Ectodermal cell (in vitro differentiated cells): Measurements from ENCODE around the gene TAS2R5.
"Not testable (repeated sequence)": the region's sequence is repeated elsewhere in the genome, so short reads cannot be mapped to it uniquely, and the experiment has no call there.

Source experiments
- H3K27ac ChIP-seq: 2 replicates; pipeline ENCODE4 v1.7.0; 2013; ENCODE audit warnings: mild to moderate bottlenecking, low read depth, low read length; ENCODE audit not compliant: insufficient read depth, poor library complexity, severe bottlenecking
- H3K27me3 ChIP-seq: 2 replicates; pipeline ENCODE4 v1.7.0; 2013; ENCODE audit warnings: mild to moderate bottlenecking, low read length; ENCODE audit not compliant: insufficient read depth, control insufficient read depth, poor library complexity, severe bottlenecking
- H3K36me3 ChIP-seq: one replicate; pipeline ENCODE4 v1.7.0; 2013; ENCODE audit warnings: low read length; ENCODE audit not compliant: control insufficient read depth, insufficient read depth
- H3K4me1 ChIP-seq: one replicate; pipeline ENCODE4 v1.7.0; 2013; ENCODE audit warnings: low read length; ENCODE audit not compliant: control insufficient read depth, insufficient read depth
- H3K4me3 ChIP-seq: 2 replicates; pipeline ENCODE4 v1.7.0; 2013; ENCODE audit warnings: low read depth, low read length, control low read depth; ENCODE audit not compliant: insufficient read depth
- H3K9me3 ChIP-seq: 2 replicates; pipeline ENCODE4 v1.7.0; 2013; ENCODE audit warnings: mild to moderate bottlenecking, low read length, moderate library complexity; ENCODE audit not compliant: control insufficient read depth
- WGBS, 2 experiments: methylation state at CpG; one replicate each; pipeline ENCODE4 v1.1.7; 2013; ENCODE audit warnings: missing lambda C conversion rate in 2 of 2; 5-methylcytosine and 5-hydroxymethylcytosine counted together

Gene TAS2R5

DNA sequence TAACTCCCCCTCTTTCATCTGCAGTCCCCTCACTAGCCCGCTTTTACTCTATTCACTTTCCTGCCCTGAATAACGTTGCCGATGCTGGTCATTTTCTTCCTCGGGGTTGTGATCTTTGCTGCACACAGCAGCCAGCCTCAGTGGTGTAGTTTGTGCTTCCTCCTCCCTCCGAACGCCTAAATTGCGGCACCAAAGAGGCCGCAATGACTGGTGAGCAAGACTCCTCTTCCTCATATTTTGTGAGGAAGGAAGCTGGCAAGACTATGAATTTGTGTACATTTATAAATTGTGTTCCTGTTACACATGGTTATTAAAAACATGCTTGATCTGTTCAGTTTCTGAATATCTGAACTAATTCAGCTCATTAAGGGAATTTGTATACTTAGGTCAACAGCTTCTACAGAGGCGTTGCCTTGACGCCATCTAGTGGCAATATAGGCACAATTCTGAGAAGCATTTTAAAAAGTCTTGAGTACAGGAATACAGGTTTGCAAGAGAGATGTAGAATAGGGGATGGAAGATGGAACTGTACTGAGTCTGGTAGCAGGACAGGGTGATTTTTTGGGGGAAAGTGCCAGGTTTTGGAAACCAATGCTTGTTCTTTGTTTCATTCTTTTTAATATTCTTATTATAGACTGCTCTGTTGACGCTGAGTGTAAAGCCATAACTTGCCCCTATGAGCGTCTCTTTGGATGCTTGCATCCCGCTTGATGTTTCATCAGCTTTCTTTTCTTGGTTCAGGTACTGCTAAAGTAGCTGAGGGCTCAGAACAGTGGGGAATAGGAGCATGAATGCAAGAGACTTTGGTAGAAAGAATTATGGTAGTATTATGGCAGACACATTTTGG is 4.1 kb upstream of the TAS2R5 start:
- Histone ChIP-seq H3K4me1 (no peaks in the 10 kb centered on the region), H3K27ac (no peak overlapping the region), H3K36me3 (peaks cover 5% of the 10 kb centered on the region), H3K4me3 (no peak overlapping the region), H3K27me3 (no peaks in the 10 kb centered on the region), H3K9me3 (no peaks in the 10 kb centered on the region)
- WGBS, 2 experiments, result 84 to 85% methylated on average over 13 of the region's 13 CpGs

DNA sequence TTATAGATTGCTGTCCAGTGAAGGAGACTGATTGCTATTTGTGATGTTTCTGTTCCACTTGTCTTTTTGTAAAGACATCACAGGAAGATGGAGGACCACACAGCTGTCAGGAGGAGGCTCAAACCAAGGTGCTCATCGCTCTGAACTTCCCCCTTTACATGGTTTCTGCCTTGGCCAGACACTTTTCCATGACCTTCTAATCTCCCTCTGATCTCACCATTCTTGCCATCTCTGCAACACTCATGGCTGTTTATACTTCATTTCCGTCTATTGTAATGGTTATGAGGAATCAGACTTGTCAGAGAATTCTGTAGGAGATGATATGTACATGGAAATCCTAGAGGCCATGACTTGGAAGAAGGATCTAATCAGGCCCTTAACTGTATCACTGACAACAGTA is 1.7 kb upstream of the TAS2R5 start:
- Histone ChIP-seq H3K27me3 (no peaks in the 10 kb centered on the region), H3K27ac (no peak overlapping the region), H3K36me3 (peaks cover 5% of the 10 kb centered on the region), H3K4me3 (no peak overlapping the region), H3K9me3 (no peaks in the 10 kb centered on the region), H3K4me1 (no peaks in the 10 kb centered on the region)
- 94 to 95% methylated on average over 2 of the region's 2 CpGs for WGBS, 2 experiments

DNA sequence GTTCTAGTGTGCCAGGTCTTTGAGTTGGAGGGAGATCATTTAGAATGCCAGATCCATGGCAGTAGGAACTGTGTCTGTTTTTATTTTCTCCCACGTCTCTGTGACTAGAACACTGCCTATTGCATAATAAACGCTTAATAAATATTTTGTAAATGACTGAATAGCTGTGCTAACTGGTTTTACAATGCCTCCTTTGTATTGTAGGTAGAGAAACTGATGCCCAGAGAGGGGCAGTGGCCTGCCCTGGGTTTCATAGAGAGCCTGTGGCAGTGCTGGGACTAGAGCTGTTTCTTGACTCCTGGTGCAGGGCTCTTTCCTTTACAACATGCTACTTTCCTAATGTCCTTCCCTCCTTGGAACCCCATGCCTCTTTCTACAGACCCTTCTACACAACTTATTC is 2.5 kb downstream of the TAS2R5 start:
- WGBS, 2 experiments, result 91 to 100% methylated on average over 2 of the region's 2 CpGs
- Histone ChIP-seq H3K27me3 (no peaks in the 10 kb centered on the region), H3K4me1 (no peaks in the 10 kb centered on the region), H3K36me3 (peaks cover 2% of the 10 kb centered on the region), H3K9me3 (no peaks in the 10 kb centered on the region), H3K27ac (no peak overlapping the region), H3K4me3 (no peak overlapping the region)

DNA sequence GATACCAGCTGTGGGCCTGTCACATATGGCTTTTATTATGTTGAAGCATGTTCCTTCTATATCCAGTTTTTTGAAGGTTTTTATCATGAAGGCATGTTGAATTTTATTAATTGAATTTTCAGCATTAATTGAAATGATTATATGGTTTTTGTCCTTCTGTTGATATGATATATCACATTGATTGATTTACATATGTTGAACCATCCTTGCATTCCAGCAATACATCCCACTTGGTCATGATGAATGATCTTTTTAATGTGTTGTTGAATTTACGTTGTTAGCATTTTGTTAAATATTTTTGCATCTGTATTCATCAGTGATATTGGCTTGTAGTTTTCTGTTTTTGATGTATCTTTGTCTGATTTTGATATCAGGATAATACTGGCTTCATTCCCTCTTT is 30.1 kb downstream of the TAS2R5 start:
- Histone ChIP-seq H3K4me1 (no peaks in the 10 kb centered on the region), H3K27ac (no peak overlapping the region), H3K27me3 (no peaks in the 10 kb centered on the region), H3K36me3 (no peaks in the 10 kb centered on the region), H3K4me3 (no peak overlapping the region), H3K9me3 (no peaks in the 10 kb centered on the region)
- 92 to 95% methylated on average over 1 of the region's 1 CpG for WGBS, 2 experiments

DNA sequence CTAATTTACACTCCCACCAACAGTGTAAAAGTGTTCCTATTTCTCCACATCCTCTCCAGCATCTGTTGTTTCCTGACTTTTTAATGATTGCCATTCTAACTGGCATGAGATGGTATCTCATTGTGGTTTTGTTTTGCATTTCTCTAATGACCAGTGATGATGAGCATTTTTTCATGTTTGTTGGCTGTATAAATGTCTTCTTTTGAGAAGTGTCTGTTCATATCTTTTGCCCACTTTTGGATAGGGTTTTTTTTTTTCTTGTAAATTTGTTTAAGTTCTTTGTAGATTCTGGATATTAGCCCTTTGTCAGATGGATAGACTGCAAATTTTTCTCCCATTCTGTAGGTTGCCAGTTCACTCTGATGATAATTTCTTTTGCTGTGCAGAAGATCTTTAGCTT is 32.4 kb downstream of the TAS2R5 start:
- H3K36me3 ChIP-seq, H3K27me3 ChIP-seq, H3K9me3 ChIP-seq, H3K4me1 ChIP-seq, H3K27ac ChIP-seq, H3K4me3 ChIP-seq: not testable (repeated sequence)

DNA sequence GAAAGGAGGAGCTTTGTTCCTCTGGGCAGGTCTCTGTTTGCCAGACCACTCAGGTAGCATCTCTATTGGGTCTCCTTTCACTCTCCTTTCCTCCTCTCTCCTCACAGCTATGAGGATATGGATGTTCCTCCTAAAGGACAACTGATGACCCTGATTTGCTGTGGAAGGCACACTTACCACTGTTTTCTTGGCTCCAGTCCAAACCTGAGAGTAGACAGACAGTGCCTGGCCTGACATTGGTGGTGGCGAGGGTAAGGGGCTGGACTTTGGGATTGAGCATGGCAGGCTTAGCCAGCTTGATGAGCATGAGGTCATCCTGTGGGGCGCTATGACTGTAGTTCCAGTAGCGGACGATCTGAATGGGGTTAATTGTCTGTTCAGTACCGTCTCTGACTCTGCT is 47.7 kb downstream of the TAS2R5 start:
- Histone ChIP-seq H3K4me3 (no peak overlapping the region), H3K4me1 (no peaks in the 10 kb centered on the region), H3K9me3 (no peaks in the 10 kb centered on the region), H3K27ac (no peak overlapping the region), H3K36me3 (no peaks in the 10 kb centered on the region), H3K27me3 (no peaks in the 10 kb centered on the region)
- WGBS, 2 experiments, result 95% methylated on average over 4 to 5 of the region's 5 CpGs

DNA sequence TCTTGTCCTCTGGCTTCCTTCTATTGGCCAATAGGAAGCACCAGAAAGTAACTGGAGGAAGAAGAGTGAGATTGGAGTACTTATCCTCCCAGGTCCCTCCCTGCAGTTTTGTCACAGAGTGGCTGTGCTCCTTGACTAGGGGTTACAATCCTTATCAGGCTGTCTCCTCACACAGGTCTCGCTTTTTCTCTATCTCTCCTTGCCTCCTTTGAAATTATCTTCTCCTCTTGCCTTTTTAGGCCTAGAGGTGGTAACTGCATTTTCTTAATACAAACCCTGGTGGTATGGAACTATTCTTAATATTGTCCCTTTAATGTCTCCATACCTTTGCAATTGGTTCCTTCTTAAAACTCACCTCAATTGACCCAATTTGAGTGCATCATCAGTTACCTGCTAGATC is 48.6 kb downstream of the TAS2R5 start:
- no peak overlapping the region for H3K27ac ChIP-seq
- H3K4me1 ChIP-seq, result no peaks in the 10 kb centered on the region
- no peaks in the 10 kb centered on the region for H3K9me3 ChIP-seq
- 78 to 95% methylated on average over 1 of the region's 1 CpG for whole genome bisulfite sequencing, 2 experiments
- no peaks in the 10 kb centered on the region for H3K36me3 ChIP-seq
- no peak overlapping the region for H3K4me3 ChIP-seq
- H3K27me3 ChIP-seq, result no peaks in the 10 kb centered on the region

DNA sequence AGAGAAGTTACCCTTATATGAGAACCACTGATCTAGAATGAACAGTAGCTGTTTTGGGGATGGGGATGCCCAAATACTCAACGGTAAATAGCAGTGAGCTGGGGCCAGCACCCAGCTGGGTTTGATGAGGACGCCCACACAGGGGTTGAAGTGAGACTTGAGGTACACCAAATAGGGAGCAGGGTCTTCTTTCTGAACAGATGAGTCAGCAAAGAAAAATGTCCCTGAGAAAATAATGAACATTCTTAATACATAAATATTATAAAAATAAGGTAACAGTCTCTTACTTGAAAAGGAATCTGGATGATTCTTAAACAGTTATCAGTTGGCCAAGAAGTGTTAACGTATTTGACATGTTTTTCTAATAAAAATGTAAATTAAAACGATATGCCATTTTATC is 49.2 kb downstream of the TAS2R5 start:
- Histone ChIP-seq H3K4me1 (no peaks in the 10 kb centered on the region), H3K4me3 (no peak overlapping the region), H3K27ac (no peak overlapping the region), H3K9me3 (no peaks in the 10 kb centered on the region), H3K36me3 (no peaks in the 10 kb centered on the region), H3K27me3 (no peaks in the 10 kb centered on the region)
- WGBS, 2 experiments, result 88 to 94% methylated on average over 2 of the region's 4 CpGs

DNA sequence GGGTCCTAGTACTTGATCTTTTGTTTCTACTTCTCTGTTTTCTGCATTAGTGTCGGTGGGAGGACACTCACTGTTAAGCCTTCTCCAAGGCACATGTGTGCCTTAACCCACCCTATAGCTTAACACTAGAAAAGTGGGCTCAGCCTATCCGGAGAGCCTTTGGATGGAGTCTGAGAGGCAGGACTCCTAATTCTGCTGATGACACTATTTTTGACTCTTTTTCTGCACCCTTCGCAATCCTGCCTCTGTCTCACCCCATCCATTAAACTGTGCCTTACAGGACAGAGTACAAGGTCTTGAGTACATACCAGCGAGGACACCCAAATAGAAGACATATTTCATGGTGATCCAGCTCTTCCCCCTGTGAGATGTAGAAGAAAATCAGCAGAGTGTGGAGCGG is 50.7 kb downstream of the TAS2R5 start:
- H3K9me3 ChIP-seq, result no peaks in the 10 kb centered on the region
- no peaks in the 10 kb centered on the region for H3K36me3 ChIP-seq
- H3K4me1 ChIP-seq, result no peaks in the 10 kb centered on the region
- no peak overlapping the region for H3K27ac ChIP-seq
- WGBS, 2 experiments, result 94% methylated on average over 5 of the region's 5 CpGs
- no peaks in the 10 kb centered on the region for H3K27me3 ChIP-seq
- no peak overlapping the region for H3K4me3 ChIP-seq
